GM23338 (cell line): ENCODE results near the gene DCAF6. TPM values are rescaled to one million over a fixed set of nuclear protein-coding genes. Genes with fewer than 3 reads are reported as not detected.

Experiments
- ATAC-seq: fragments of 200-7000 bp; cut with Tn5 transposase; 3 replicates; pipeline ENCODE4 v1.9.1; 2020
- DNase-seq: peaks from one replicate; pipeline ENCODE4 v3.0.0-alpha.2; 2015; ENCODE audit warnings: low spot score
- H2AFZ ChIP-seq: fragments of 200-600 bp; sonication (generic); 2 replicates; pipeline ENCODE4 v1.8.0; 2016; ENCODE audit warnings: antibody characterized with exemption, mild to moderate bottlenecking, moderate library complexity
- H3F3A ChIP-seq: fragments of 200-600 bp; sonication (generic); replicated peaks from 2 replicates; pipeline ENCODE4 v1.8.0; 2017; ENCODE audit warnings: antibody characterized with exemption, mixed run types, low read depth
- H3K27ac ChIP-seq: fragments of 200-600 bp; sonication (generic); 2 replicates; pipeline ENCODE4 v1.6.1; 2016; ENCODE audit warnings: low read depth
- H3K27me3 ChIP-seq: fragments of 200-600 bp; sonication (generic); 2 replicates; pipeline ENCODE4 v1.8.0; 2016; ENCODE audit warnings: mild to moderate bottlenecking, mixed run types, moderate library complexity; ENCODE audit not compliant: insufficient read depth
- H3K36me3 ChIP-seq: fragments of 200-600 bp; sonication (generic); 2 replicates; pipeline ENCODE4 v1.8.0; 2016; ENCODE audit warnings: mild to moderate bottlenecking; ENCODE audit not compliant: insufficient read depth
- H3K4me1 ChIP-seq: fragments of 200-600 bp; sonication (generic); 2 replicates; pipeline ENCODE4 v1.8.0; 2016; ENCODE audit warnings: mild to moderate bottlenecking, moderate library complexity; ENCODE audit not compliant: insufficient read depth
- H3K4me2 ChIP-seq: fragments of 200-600 bp; sonication (generic); 2 replicates; pipeline ENCODE4 v1.7.1; 2017; ENCODE audit warnings: mixed run types
- H3K4me3 ChIP-seq: fragments of 200-600 bp; sonication (generic); 2 replicates; pipeline ENCODE4 v1.6.1; 2016; ENCODE audit warnings: mixed run types
- H3K79me2 ChIP-seq: fragments of 200-600 bp; sonication (generic); replicated peaks from 2 replicates; pipeline ENCODE4 v1.8.0; 2017; ENCODE audit warnings: mild to moderate bottlenecking; ENCODE audit not compliant: insufficient read depth
- H3K9me2 ChIP-seq: fragments of 200-600 bp; sonication (generic); 2 replicates; pipeline ENCODE4 v1.8.0; 2017; ENCODE audit not compliant: insufficient read depth
- H4K20me1 ChIP-seq: fragments of 200-600 bp; sonication (generic); replicated peaks from 2 replicates; pipeline ENCODE4 v1.8.0; 2017; ENCODE audit warnings: mild to moderate bottlenecking; ENCODE audit not compliant: insufficient read depth
- H3K27ac Mint-ChIP-seq: 2 replicates; pipeline ENCODE4 v1.8.0; 2020; ENCODE audit warnings: inconsistent platforms, mild to moderate bottlenecking, moderate library complexity, mixed read lengths
- H3K27me3 Mint-ChIP-seq: 3 replicates; pipeline ENCODE4 v1.8.0; 2022; ENCODE audit warnings: low read depth, mild to moderate bottlenecking, moderate library complexity, mixed read lengths, inconsistent platforms; ENCODE audit not compliant: insufficient read depth, poor library complexity
- H3K36me3 Mint-ChIP-seq: 3 replicates; pipeline ENCODE4 v1.8.0; 2021; ENCODE audit warnings: low read depth, mild to moderate bottlenecking, inconsistent platforms, moderate library complexity, mixed read lengths
- H3K4me1 Mint-ChIP-seq: 3 replicates; pipeline ENCODE4 v1.8.0; 2020; ENCODE audit warnings: mild to moderate bottlenecking, inconsistent platforms, mixed read lengths
- H3K4me3 Mint-ChIP-seq: 3 replicates; pipeline ENCODE4 v1.8.0; 2021; ENCODE audit warnings: moderate library complexity, mild to moderate bottlenecking, inconsistent platforms, mixed read lengths
- H3K9me3 Mint-ChIP-seq: 3 replicates; pipeline ENCODE4 v1.8.0; 2020; ENCODE audit warnings: moderate library complexity, mild to moderate bottlenecking, inconsistent platforms, mixed read lengths
- CREB1 ChIP-seq: fragments of 250-450 bp; sonication (Bioruptor Pico); IDR thresholded peaks from 2 replicates; pipeline ENCODE4 v1.5.0; 2020; ENCODE audit warnings: low read depth, mild to moderate bottlenecking, moderate library complexity
- CTCF ChIP-seq, 2 experiments: fragments of 200-600 bp in 1 of 2; sonication (generic) in 1 of 2; conservative IDR thresholded peaks; 2 replicates each; pipeline versions ENCODE4 v1.5.1 to v1.6.1; 2016 to 2017; ENCODE audit warnings: antibody characterized with exemption in 2 of 2, low read depth in 2 of 2, mild to moderate bottlenecking in 2 of 2, moderate library complexity in 1 of 2
- EZH2 ChIP-seq: fragments of 200-600 bp; sonication (generic); IDR thresholded peaks from one replicate; pipeline ENCODE4 v1.8.0; 2017; ENCODE audit warnings: antibody characterized with exemption, mild to moderate bottlenecking, low read depth; ENCODE audit not compliant: unreplicated experiment
- EZH2phosphoT487 ChIP-seq: fragments of 200-600 bp; sonication (generic); IDR thresholded peaks from one replicate; pipeline ENCODE4 v1.8.1; 2018; ENCODE audit warnings: antibody characterized with exemption; ENCODE audit not compliant: unreplicated experiment
- JUNB ChIP-seq: IDR thresholded peaks from one replicate; pipeline ENCODE4 v1.6.1; 2016; ENCODE audit warnings: antibody characterized with exemption; ENCODE audit not compliant: unreplicated experiment
- NANOG ChIP-seq: IDR thresholded peaks from 2 replicates; pipeline ENCODE4 v1.6.1; 2016; ENCODE audit warnings: antibody characterized with exemption, borderline replicate concordance
- POLR2AphosphoS5 ChIP-seq: IDR thresholded peaks from 2 replicates; pipeline ENCODE4 v1.6.1; 2016; ENCODE audit warnings: antibody characterized with exemption, low read depth
- STAT1 ChIP-seq: IDR thresholded peaks from one replicate; pipeline ENCODE4 v1.6.1; 2016; ENCODE audit warnings: antibody characterized with exemption; ENCODE audit not compliant: unreplicated experiment
- ZNF114 ChIP-seq: fragments of 250-450 bp; sonication (Bioruptor Pico); IDR thresholded peaks from 2 replicates; pipeline ENCODE4 v1.5.0; 2020; ENCODE audit warnings: mild to moderate bottlenecking, moderate library complexity
- ZNF331 ChIP-seq: fragments of 250-450 bp; sonication (Bioruptor Pico); IDR thresholded peaks from 2 replicates; pipeline ENCODE4 v1.5.0; 2020; ENCODE audit warnings: low read depth, mild to moderate bottlenecking, moderate library complexity
- polyA plus RNA-seq: library from polyadenylated mRNA; unstranded; fragments of >200 nt; fragmentation: Nextera tagmentation; extraction: Ambion mirVana; gene quantifications from 2 replicates; pipeline ENCODE4 v1.2.1, GENCODE V29; 2016
- total RNA-seq: library from RNA; depleted of rRNA; stranded (reverse); fragments of >200 nt; shearing (Covaris generic); gene quantifications from 2 replicates; pipeline ENCODE4 v1.2.3, GENCODE V29; 2014
- TF ChIP-seq, protein P1 (sequence below): fragments of 250-450 bp; sonication (Bioruptor Pico); IDR thresholded peaks from 2 replicates; pipeline ENCODE4 v1.5.0; 2020; ENCODE audit warnings: mild to moderate bottlenecking, moderate library complexity
- TF ChIP-seq, protein P2 (sequence below): IDR thresholded peaks from one replicate; pipeline ENCODE4 v1.6.1; 2018; ENCODE audit warnings: antibody characterized with exemption; ENCODE audit not compliant: unreplicated experiment
- TF ChIP-seq, protein P3 (sequence below): IDR thresholded peaks from 2 replicates; pipeline ENCODE4 v1.6.1; 2016; ENCODE audit warnings: antibody characterized with exemption

DCAF6 gene
- total and polyA plus RNA-seq, 2 experiments from 2014 or later: 18.6 to 27.3 TPM

DNA sequence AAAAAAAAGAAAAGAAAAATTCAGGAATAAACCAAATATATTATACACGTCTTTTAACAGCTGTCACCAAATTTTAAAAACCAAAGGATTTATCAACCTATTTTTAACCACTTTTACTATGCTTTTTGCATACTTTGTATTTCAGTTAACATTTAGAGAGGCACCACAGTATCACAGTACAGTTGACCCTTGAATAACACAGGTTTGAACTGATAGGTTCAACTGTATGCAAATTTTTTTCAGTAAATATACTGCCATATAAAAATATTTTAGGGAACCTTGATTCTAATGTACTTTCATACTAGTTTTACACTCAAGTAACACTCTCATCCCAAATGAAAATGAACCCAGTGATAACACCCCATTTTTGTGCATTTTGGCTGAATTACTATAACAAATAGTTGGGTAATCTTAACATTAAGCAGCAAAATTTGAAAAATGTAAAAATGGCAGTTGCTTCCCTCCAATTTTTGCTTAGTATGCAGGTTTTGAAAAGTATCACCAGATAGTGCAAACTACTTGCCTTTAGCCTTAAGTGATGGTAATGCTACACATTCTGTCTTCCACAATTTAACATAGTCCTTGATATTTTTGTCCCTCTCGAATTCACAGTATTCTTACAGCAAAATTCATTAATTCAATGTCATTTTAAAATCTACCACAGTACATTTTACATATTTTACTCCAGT is 11.8 kb upstream of the DCAF6 start:
- H4K20me1 ChIP-seq: no peaks in the 10 kb centered on the region
- no peaks in the 10 kb centered on the region for H3K9me3 Mint-ChIP-seq
- DNase-seq (no peak), ATAC-seq (no peak)
- H3K27ac Mint-ChIP-seq: no peak overlapping the region
- no peak overlapping the region for H2AFZ ChIP-seq
- H3K36me3 Mint-ChIP-seq: no peaks in the 10 kb centered on the region
- H3K27me3 Mint-ChIP-seq: no peaks in the 10 kb centered on the region
- H3K4me2 ChIP-seq: no peak overlapping the region
- H3K79me2 ChIP-seq: peaks cover 12% of the 10 kb centered on the region
- no peak overlapping the region for H3K4me3 Mint-ChIP-seq
- no peaks in the 10 kb centered on the region for H3K9me2 ChIP-seq
- H3F3A ChIP-seq: no peaks in the 10 kb centered on the region
- peaks cover 34% of the 10 kb centered on the region for H3K4me1 ChIP-seq
- H3K27me3 ChIP-seq: no peaks in the 10 kb centered on the region
- no peaks in the 10 kb centered on the region for H3K36me3 ChIP-seq
- peaks cover 8% of the 10 kb centered on the region; the same call in 2 of the 3 replicates for H3K4me1 Mint-ChIP-seq
- TF ChIP-seq POLR2AphosphoS5: no peak
- no peak for TF ChIP-seq EZH2phosphoT487
- no peak for TF ChIP-seq NANOG
- no peak for TF ChIP-seq CTCF (conservative IDR thresholded peaks at IDR 0.05; ENCODE audit: low read depth in 2 of 2)
- no peak for TF ChIP-seq JUNB
- TF ChIP-seq, protein P1, sequence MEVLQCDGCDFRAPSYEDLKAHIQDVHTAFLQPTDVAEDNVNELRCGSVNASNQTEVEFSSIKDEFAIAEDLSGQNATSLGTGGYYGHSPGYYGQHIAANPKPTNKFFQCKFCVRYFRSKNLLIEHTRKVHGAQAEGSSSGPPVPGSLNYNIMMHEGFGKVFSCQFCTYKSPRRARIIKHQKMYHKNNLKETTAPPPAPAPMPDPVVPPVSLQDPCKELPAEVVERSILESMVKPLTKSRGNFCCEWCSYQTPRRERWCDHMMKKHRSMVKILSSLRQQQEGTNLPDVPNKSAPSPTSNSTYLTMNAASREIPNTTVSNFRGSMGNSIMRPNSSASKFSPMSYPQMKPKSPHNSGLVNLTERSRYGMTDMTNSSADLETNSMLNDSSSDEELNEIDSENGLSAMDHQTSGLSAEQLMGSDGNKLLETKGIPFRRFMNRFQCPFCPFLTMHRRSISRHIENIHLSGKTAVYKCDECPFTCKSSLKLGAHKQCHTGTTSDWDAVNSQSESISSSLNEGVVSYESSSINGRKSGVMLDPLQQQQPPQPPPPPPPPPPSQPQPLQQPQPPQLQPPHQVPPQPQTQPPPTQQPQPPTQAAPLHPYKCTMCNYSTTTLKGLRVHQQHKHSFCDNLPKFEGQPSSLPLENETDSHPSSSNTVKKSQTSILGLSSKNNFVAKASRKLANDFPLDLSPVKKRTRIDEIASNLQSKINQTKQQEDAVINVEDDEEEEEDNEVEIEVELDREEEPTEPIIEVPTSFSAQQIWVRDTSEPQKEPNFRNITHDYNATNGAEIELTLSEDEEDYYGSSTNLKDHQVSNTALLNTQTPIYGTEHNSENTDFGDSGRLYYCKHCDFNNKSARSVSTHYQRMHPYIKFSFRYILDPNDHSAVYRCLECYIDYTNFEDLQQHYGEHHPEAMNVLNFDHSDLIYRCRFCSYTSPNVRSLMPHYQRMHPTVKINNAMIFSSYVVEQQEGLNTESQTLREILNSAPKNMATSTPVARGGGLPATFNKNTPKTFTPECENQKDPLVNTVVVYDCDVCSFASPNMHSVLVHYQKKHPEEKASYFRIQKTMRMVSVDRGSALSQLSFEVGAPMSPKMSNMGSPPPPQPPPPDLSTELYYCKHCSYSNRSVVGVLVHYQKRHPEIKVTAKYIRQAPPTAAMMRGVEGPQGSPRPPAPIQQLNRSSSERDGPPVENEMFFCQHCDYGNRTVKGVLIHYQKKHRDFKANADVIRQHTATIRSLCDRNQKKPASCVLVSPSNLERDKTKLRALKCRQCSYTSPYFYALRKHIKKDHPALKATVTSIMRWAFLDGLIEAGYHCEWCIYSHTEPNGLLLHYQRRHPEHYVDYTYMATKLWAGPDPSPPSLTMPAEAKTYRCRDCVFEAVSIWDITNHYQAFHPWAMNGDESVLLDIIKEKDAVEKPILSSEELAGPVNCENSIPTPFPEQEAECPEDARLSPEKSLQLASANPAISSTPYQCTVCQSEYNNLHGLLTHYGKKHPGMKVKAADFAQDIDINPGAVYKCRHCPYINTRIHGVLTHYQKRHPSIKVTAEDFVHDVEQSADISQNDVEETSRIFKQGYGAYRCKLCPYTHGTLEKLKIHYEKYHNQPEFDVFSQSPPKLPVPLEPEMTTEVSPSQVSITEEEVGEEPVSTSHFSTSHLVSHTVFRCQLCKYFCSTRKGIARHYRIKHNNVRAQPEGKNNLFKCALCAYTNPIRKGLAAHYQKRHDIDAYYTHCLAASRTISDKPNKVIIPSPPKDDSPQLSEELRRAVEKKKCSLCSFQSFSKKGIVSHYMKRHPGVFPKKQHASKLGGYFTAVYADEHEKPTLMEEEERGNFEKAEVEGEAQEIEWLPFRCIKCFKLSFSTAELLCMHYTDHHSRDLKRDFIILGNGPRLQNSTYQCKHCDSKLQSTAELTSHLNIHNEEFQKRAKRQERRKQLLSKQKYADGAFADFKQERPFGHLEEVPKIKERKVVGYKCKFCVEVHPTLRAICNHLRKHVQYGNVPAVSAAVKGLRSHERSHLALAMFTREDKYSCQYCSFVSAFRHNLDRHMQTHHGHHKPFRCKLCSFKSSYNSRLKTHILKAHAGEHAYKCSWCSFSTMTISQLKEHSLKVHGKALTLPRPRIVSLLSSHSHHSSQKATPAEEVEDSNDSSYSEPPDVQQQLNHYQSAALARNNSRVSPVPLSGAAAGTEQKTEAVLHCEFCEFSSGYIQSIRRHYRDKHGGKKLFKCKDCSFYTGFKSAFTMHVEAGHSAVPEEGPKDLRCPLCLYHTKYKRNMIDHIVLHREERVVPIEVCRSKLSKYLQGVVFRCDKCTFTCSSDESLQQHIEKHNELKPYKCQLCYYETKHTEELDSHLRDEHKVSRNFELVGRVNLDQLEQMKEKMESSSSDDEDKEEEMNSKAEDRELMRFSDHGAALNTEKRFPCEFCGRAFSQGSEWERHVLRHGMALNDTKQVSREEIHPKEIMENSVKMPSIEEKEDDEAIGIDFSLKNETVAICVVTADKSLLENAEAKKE (CRISPR knock-in tag): no peak
- no peak for TF ChIP-seq ZNF331
- no peak for TF ChIP-seq CREB1 (CRISPR knock-in tag)
- TF ChIP-seq EZH2: no peak
- TF ChIP-seq ZNF114 (CRISPR knock-in tag): no peak
- TF ChIP-seq, protein P2, sequence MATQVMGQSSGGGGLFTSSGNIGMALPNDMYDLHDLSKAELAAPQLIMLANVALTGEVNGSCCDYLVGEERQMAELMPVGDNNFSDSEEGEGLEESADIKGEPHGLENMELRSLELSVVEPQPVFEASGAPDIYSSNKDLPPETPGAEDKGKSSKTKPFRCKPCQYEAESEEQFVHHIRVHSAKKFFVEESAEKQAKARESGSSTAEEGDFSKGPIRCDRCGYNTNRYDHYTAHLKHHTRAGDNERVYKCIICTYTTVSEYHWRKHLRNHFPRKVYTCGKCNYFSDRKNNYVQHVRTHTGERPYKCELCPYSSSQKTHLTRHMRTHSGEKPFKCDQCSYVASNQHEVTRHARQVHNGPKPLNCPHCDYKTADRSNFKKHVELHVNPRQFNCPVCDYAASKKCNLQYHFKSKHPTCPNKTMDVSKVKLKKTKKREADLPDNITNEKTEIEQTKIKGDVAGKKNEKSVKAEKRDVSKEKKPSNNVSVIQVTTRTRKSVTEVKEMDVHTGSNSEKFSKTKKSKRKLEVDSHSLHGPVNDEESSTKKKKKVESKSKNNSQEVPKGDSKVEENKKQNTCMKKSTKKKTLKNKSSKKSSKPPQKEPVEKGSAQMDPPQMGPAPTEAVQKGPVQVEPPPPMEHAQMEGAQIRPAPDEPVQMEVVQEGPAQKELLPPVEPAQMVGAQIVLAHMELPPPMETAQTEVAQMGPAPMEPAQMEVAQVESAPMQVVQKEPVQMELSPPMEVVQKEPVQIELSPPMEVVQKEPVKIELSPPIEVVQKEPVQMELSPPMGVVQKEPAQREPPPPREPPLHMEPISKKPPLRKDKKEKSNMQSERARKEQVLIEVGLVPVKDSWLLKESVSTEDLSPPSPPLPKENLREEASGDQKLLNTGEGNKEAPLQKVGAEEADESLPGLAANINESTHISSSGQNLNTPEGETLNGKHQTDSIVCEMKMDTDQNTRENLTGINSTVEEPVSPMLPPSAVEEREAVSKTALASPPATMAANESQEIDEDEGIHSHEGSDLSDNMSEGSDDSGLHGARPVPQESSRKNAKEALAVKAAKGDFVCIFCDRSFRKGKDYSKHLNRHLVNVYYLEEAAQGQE: no peak
- TF ChIP-seq, protein P3, sequence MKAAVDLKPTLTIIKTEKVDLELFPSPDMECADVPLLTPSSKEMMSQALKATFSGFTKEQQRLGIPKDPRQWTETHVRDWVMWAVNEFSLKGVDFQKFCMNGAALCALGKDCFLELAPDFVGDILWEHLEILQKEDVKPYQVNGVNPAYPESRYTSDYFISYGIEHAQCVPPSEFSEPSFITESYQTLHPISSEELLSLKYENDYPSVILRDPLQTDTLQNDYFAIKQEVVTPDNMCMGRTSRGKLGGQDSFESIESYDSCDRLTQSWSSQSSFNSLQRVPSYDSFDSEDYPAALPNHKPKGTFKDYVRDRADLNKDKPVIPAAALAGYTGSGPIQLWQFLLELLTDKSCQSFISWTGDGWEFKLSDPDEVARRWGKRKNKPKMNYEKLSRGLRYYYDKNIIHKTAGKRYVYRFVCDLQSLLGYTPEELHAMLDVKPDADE: no peak
- TF ChIP-seq STAT1: no peak
- no peak overlapping the region for H3K4me3 ChIP-seq
- no peak overlapping the region for H3K27ac ChIP-seq
